ENCODE measurements around the gene STK11. TPM values are rescaled to one million over a fixed set of nuclear protein-coding genes. Genes with fewer than 3 reads are reported as not detected.
A peak's percentile ranks its signal among the peaks of the same experiment; 100 is the strongest.

The STK11 gene
- total and polyA plus RNA-seq, 2 experiments from 2014 or later = 19.4 to 96.5 TPM

- TF ChIP-seq, protein P1, sequence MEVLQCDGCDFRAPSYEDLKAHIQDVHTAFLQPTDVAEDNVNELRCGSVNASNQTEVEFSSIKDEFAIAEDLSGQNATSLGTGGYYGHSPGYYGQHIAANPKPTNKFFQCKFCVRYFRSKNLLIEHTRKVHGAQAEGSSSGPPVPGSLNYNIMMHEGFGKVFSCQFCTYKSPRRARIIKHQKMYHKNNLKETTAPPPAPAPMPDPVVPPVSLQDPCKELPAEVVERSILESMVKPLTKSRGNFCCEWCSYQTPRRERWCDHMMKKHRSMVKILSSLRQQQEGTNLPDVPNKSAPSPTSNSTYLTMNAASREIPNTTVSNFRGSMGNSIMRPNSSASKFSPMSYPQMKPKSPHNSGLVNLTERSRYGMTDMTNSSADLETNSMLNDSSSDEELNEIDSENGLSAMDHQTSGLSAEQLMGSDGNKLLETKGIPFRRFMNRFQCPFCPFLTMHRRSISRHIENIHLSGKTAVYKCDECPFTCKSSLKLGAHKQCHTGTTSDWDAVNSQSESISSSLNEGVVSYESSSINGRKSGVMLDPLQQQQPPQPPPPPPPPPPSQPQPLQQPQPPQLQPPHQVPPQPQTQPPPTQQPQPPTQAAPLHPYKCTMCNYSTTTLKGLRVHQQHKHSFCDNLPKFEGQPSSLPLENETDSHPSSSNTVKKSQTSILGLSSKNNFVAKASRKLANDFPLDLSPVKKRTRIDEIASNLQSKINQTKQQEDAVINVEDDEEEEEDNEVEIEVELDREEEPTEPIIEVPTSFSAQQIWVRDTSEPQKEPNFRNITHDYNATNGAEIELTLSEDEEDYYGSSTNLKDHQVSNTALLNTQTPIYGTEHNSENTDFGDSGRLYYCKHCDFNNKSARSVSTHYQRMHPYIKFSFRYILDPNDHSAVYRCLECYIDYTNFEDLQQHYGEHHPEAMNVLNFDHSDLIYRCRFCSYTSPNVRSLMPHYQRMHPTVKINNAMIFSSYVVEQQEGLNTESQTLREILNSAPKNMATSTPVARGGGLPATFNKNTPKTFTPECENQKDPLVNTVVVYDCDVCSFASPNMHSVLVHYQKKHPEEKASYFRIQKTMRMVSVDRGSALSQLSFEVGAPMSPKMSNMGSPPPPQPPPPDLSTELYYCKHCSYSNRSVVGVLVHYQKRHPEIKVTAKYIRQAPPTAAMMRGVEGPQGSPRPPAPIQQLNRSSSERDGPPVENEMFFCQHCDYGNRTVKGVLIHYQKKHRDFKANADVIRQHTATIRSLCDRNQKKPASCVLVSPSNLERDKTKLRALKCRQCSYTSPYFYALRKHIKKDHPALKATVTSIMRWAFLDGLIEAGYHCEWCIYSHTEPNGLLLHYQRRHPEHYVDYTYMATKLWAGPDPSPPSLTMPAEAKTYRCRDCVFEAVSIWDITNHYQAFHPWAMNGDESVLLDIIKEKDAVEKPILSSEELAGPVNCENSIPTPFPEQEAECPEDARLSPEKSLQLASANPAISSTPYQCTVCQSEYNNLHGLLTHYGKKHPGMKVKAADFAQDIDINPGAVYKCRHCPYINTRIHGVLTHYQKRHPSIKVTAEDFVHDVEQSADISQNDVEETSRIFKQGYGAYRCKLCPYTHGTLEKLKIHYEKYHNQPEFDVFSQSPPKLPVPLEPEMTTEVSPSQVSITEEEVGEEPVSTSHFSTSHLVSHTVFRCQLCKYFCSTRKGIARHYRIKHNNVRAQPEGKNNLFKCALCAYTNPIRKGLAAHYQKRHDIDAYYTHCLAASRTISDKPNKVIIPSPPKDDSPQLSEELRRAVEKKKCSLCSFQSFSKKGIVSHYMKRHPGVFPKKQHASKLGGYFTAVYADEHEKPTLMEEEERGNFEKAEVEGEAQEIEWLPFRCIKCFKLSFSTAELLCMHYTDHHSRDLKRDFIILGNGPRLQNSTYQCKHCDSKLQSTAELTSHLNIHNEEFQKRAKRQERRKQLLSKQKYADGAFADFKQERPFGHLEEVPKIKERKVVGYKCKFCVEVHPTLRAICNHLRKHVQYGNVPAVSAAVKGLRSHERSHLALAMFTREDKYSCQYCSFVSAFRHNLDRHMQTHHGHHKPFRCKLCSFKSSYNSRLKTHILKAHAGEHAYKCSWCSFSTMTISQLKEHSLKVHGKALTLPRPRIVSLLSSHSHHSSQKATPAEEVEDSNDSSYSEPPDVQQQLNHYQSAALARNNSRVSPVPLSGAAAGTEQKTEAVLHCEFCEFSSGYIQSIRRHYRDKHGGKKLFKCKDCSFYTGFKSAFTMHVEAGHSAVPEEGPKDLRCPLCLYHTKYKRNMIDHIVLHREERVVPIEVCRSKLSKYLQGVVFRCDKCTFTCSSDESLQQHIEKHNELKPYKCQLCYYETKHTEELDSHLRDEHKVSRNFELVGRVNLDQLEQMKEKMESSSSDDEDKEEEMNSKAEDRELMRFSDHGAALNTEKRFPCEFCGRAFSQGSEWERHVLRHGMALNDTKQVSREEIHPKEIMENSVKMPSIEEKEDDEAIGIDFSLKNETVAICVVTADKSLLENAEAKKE (CRISPR knock-in tag; IDR thresholded peaks at IDR 0.05) = no peak
- TF ChIP-seq STAT1 (IDR thresholded peaks at IDR 0.05; ENCODE audit: unreplicated experiment) (no peak), JUNB (IDR thresholded peaks at IDR 0.05; ENCODE audit: unreplicated experiment) (no peak), ETS1 (IDR thresholded peaks at IDR 0.05) (no peak), NANOG (IDR thresholded peaks at IDR 0.05; ENCODE audit: borderline replicate concordance) (no peak)
Observed at GRCh38 chr19:1258163-1258492, 52.5 kb downstream of the STK11 start (continued).

- Histone ChIP-seq H3K4me1 (ENCODE audit: insufficient read depth) (peaks cover 54% of the 10 kb centered on the region), H3K27me3 (ENCODE audit: insufficient read depth) (no peaks in the 10 kb centered on the region), H4K20me1 (replicated peaks; ENCODE audit: insufficient read depth) (peaks cover 24% of the 10 kb centered on the region), H3K36me3 (ENCODE audit: insufficient read depth) (peaks cover 19% of the 10 kb centered on the region), H3K79me2 (replicated peaks; ENCODE audit: insufficient read depth) (peaks cover 24% of the 10 kb centered on the region), H3K4me3 (peak overlapping the region; percentile 95; the same call in 1 of the 2 replicates), H3K27ac (ENCODE audit: low read depth) (peak overlapping the region; percentile 94), H2AFZ (no peak overlapping the region), H3K4me2 (peak overlapping the region; percentile 82; the same call in 1 of the 2 replicates), H3F3A (replicated peaks; ENCODE audit: low read depth) (peaks cover 73% of the 10 kb centered on the region), H3K9me2 (ENCODE audit: insufficient read depth) (no peaks in the 10 kb centered on the region)
- Mint-ChIP-seq H3K4me1 (peaks cover 59% of the 10 kb centered on the region), H3K36me3 (ENCODE audit: low read depth) (peaks cover 49% of the 10 kb centered on the region), H3K9me3 (no peaks in the 10 kb centered on the region; the same call in 1 of the 3 replicates), H3K27ac (peak overlapping the region; percentile 78; the same call in 1 of the 2 replicates), H3K4me3 (peak overlapping the region; percentile 38), H3K27me3 (ENCODE audit: insufficient read depth, low read depth, poor library complexity) (peaks cover 38% of the 10 kb centered on the region)
- DNase-seq (ENCODE audit: low spot score) = no peak
- ATAC-seq = no peak
- no peak for TF ChIP-seq POLR2AphosphoS5 (IDR thresholded peaks at IDR 0.05; ENCODE audit: low read depth)
- no peak for TF ChIP-seq EZH2phosphoT487 (IDR thresholded peaks at IDR 0.05; ENCODE audit: unreplicated experiment)
- TF ChIP-seq NANOG (IDR thresholded peaks at IDR 0.05; ENCODE audit: borderline replicate concordance) = no peak
- TF ChIP-seq REST (IDR thresholded peaks at IDR 0.05; ENCODE audit: unreplicated experiment) = no peak
Observed at GRCh38 chr19:1258707-1259205, 53.2 kb downstream of the STK11 start.

Measured in GM23338 (cell line).